ENCODE measurements around the gene CRYBG2.
"Not testable (repeated sequence)": the region's sequence is repeated elsewhere in the genome, so short reads cannot be mapped to it uniquely, and the experiment has no call there.

Gene CRYBG2, protein sequence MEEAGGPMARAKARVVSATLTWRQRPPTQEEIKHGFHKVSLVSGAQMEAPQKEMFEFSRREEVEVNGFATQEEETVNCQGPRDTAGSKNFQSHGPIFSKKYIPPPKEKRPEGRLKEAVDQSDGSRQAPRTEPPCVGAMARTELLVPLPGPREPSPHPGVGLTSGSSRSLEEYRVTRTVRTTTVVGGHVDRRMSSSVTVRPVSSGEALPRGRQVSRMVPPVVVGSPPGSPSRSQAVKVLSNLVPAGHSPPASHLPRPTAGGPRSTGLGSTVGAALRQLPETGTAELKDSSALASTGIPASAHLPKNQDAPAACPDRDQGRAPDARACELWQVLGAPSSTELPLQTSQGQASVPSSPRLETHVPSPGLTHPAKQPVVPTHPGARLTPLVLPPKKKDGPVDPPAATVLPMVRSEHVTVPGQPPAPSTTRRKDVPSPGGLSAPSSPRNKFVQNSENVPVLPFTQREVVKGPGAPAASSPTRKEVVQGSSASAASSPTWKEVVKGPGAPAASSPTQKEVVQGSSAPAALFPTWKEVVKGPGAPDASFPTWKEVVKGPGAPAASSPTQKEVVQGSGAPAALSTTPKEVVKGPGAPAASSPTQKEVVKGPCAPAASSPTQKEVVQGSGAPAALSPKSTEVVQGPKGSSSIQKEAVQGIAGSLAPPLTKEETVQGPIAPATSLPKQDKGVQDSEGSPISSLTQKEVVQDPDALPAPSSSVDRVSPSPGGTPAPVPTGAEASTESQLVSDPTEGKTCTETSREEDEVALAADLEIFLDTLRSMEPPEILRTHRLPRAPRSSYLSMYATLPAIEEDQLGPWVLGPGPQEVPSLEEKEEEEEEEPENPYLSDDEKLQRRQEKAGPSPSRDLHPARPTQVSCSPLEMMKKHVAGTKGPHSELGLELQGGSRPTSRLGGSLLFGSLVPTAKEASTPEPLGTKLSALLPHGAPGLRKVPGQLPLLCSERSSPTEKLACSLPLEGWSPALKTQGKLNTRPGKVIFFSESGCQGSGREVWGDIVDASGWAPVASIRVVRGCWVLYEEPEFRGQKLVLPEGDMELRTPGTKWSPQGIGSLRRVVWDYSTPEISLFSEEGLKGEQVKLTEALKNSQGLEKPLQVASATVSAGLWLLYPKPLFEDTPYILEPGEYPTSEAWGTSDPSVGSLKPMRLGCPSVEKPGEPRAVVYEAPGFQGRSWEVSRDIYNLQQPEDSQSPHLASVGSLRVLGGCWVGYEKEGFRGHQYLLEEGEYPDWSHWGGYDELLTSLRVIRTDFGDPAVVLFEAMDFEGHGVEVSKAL (N-terminal part only)

DNA sequence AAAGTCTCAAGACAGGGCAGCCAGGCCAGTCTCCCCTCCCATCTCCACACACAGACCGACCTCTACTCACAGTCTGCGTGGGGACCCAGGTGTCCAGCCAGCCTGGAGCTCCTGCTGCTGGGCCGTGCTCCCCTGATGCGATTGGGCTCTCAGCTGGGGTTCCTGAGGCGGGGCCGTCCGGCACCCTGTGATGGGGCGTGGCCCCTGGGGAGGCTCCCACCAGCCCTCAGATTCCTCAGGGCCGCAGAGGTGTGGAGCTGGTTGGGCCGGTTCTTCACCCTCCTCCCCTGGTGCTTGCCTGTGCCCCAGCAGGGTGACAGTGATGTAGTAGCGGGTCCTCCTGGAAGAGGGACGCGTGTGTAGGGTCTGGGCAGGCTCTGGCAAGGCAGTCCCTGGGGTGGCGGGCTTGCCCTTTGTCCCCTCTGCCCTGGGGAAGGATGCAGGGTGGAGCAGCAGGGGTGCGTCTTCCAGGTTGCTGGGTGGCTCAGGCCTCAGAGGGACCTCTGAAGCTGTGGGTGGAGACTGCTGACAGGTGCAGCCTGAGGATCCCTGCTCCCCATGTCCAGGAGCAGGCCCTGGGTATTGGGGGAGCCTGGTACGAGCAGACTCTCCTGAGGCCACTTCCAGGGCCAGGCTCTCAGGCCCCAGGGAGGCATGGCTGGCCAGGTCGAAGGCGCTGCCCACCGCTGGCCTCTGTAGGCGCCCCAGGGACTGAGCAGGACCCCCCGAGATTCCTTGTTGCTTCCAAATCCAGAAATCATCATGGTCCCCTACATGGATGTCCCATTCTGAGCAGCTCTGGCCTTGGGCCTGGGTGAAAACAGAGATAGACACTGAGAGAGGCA is at the start of gene CRYBG2:
TSS of gene CRYBG2 (minus strand) at position 155 of the 845 bp plus-strand sequence. CDS start 7,473 bp downstream, outside the sequence.
- no peak for DNase-seq

DNA sequence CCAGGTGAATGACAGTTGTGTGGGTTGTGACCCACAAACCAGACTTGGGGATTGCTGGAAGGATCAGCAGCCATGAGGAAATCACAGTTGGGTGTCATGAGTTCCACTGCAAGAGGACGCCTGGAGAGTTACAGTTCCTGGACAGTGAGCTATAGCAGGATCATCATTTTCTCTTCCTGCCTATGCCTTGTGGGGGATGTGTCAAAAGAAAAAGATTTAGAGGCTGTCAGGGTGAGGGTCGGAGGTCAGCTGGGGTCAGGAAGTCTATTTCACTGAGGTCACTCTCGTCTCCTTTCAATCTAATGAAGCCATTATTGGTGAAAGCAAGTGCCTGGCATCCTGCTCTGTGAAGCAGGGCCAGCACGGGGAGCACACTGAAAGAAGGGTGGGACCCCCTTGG is 49.7 kb upstream of the CRYBG2 start:
- no peak for DNase-seq

DNA sequence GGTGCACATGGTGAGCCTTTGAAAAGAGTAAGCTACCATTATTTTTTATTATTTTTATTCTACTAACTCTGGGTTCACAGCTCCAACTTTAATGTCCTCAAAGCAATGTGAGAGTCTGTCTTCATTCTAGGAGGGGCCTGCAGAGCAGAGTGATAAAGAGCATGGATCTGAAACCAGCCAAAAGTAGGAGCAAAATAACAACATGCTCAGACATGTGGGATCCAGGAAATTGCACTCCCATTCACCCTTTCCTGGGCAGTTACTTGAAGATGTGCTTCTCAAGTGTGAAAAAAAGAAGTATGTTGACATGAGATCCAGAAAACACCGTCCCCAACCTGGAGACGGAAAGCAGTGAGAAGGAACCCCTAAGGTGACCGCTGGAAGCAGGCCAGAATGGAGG is 48.0 kb upstream of the CRYBG2 start:
- no peak for DNase-seq

DNA sequence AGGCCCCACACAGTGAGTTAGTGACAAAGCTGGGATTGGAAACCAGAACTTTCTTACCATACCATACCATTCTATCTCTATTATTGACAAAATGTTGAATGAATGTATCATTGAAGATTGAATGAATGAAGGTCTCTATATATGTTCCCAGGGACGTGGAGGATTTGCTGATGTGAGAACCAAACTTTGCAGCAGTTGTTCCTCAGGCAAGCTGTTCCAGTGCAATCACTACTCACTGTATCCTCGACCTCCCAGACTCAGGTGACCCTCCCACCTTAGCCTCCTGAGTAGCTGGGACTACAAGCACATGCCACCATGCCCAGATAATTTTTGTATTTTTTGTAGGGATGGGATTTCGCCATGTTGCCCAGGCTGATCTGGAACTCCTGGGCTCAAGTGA is 45.1 kb upstream of the CRYBG2 start:
- no peak for DNase-seq

DNA sequence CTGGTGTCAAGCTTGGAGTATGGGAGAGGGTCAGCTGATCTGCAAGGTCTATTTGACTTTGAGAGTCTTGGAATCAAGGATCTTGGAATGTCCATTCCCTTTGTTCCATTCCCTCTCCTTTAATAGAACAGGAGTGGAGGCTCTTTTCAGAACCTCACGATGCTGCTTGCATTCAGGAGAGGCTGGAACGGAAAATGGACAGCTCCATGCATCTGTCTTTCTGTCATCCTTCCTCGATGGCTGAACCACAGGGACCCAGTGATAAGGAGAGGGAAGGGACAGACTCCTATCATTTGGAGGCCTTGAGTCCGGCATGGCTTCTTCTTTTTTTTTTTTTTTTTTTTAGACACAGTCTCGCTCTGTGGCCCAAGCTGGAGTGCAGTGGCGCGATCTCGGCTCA is 41.8 kb upstream of the CRYBG2 start:
- no peak for DNase-seq

DNA sequence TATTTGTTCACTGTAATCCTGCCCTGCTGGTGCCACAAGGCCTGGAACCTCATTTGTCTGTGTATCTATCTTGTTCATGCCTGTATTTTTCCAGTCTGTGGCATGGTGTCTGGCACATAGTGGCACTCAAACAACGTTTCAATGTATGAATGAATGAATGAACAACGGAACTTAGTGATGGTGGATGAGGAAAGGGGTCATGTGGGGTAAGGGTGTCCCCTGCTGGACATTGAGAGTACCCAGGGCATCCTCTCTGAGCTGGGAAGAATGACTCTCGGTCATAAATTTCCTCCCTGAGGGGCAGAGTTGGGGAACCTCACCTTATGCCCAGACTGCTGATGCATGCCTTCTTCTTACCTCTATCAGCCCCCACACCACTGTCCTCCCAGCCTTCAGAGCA is 37.5 kb upstream of the CRYBG2 start:
- peak; percentile 39 to 73 for DNase-seq

DNA sequence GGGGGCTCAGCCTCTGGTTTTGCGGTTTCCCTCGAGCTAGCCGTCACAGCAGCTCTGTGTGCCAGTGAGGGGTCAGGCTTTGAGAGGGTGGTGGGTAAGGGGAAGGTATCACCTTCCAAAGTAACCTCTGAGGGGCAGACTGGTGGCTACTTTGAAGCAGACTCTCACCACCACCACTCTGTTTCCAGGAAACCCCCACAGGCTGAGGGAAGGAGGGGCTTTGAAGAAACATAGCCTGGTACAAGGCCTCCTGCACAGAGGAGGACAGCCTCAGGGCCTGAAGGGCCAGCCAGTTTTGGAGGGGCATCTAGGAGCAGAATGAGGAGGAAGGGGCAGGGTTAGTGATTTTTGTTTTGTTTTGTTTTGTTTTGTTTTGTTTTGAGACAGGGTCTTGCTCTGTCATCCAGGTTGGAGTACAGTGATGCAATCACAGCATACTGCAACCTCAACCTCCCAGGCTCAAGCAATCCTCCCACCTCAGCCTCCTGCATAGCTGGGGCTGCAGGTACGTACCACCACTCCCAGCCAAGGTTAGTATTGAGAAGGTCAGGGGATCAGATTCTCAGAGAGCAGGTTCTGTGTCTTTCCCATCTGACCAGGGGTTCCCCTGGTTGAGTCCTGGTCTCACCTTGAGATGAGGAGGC is 35.8 kb upstream of the CRYBG2 start:
- no peak for DNase-seq

DNA sequence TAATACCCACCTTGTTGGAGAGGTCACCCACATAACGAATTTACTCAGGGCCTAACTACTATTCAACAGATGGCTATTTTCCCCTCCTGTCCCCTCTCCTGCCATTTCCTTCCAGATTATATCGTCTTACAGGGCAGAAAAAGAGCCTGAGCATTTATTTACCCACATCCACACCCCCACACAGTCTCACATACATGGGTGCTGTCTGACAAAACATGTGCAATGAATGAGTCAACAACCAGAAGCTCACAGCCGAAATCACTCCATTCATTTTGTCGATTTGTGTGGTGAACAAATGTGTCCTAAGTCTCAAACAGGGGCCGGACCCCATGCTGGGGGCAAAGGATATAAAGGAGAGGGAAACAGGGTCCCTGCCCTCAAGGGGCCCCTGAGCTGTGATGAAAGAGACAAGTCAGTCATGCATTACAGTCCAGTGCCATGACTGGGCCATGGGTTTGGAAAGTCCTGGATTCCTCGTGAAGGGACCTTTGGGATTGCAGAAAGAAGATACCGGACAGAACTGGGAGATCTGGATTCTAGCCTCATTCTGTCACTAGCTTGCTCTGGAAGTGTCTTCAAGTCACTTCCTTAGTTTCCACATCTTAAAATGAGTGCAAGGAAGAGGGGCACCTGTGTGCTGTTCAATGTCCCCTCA is 35.0 kb upstream of the CRYBG2 start:
- DNase-seq, result no peak

DNA sequence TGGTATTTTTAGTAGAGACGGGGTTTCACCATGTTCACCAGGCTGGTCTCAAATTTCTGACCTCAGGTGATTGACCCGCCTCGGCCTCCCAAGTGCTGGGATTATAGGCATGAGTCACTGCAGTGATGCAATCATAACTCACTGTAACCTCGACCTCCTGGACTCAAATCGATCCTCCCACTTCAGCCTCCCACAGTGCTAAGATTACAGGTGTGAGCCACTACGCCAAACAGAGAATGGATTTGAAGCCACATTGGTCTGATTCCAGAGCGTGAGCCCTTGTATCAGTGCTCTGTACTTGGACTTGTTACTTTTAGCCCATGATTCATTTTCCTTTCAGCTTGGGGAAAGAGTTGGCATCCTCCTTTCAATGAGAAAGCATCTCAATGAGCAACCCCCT is 33.5 kb upstream of the CRYBG2 start:
- no peak for DNase-seq

DNA sequence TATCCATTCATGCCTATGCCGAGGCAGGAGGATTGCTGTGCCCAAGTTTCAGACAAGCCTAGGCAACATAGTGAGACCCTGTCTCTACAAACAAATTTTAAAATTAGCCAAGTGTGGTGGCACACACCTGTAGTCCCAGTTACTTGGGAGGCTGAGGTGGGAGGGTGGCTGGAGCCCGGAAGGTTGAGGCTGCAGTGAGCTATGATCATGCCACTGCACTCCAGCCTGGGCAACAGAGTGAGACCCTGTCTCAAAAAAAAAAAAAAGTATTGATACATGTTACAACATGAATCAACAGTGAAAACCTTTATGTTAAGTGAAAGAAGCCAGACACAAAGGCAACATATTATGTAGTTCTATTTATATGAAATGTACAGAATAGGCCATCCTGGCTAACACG is 31.1 kb upstream of the CRYBG2 start:
- not testable (repeated sequence) for DNase-seq

DNA sequence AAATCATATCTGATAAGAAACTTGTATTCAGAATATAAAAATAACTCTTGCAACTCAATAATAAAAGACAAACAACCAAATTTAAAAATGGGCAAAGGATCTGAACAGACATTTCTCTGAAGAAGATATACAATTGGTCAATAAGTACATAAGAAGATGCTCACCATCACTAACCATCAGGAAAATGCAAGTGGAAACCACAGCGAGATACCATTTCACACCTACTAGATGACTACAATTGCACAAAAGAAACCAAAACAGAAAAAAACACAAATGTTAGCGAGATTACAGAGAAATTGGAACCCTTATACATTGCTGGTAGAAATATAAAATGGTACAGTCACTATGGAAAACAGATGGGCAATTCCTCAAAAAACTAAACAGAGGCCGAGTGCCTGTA is 30.1 kb upstream of the CRYBG2 start:
- peak in 1 of 2 donors; percentile 38 for DNase-seq

DNA sequence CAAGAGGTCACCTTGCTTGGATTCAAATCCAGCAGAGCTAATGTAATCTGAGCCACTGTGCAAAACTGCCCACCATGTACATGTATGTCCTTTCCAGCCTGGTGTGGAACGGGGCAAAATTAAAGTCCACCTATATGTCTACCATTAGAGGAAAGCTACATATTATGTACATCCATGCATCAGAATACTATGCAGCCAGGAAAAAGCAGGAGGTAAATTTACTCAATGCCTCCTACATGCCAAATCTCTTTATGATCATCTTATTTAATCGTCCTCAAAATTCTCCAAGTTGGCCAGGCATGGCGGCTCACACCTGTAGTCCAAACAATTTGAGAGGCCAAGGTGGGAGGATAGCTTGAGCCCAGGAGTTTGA is 24.9 kb upstream of the CRYBG2 start:
- DNase-seq, result no peak

DNA sequence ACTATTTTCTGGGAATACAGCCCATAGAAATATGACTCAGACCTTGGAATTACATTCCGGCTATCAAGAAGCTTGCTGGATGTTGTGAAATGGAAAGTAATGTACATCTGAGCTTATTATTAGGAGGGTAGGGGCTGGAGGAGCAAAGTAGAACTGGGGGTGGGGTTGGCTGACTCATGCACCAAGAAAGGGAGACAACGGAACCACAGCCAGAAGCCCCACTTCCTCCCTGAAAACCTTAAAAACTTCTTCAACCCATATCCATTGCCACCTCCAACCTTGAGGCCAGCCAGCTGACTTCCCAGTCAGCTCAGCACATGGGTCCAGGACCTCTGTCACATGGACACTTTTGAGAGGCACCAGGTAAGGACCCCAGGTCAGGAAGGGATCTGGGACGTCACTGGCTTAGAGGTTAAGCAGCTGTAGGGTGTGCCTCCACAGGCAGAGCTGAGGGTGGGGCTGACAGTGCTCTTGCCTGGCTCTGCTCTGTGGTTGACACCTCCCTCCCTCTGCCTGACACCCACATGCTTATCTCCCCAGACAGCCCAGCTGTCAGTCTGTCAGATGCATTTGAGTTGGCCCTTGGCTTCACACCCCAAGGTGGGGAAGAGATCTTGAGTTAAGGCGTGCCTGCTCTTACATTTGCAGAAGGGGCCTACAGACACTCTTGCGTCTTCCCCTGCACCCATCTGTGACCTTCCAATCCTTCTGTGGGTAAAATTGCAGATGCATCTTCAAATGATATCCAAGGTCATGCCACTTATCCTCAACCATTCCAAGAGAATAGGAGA is 24.4 kb upstream of the CRYBG2 start:
- DNase-seq, result peak; percentile 79 to 87

DNA sequence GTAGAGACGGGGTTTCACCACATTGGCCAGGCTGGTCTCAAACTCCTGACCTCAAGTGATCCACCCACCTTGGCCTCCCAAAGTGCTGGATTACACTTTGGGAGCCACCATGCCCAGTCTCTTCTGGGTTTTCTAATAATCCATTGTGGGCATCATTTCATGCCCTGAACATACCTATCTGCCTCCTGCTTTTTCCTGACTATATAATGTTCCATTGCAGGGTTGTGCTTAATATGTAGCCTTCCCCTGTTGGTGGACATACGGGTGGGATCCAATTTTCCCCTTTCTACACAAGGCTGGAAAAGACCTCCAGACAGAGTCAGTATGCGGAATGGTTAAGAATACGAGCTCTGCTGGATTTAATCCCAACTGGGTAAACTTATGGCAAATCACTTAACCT is 22.1 kb upstream of the CRYBG2 start:
- no peak for DNase-seq

DNA sequence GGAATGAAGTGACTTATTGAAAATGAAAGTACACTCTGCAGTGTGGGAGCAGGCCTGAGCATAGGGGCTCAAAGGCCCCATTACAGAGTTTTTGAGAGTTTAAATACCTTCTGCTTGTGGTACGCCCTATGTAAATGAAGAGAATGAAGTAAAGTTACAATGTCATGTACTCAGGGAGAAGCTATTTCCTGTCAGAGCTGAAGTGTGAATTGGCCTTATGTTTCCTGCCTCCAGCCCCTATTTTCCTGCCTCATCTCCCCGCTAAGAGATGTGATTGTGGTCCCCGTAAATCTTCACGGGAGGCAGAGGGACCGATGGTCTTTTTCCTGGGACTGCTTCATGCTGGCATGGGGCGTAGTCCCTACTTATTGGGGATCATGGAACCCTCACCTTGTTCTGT is 21.2 kb upstream of the CRYBG2 start:
- DNase-seq, result peak in 1 of 2 donors; percentile 30

DNA sequence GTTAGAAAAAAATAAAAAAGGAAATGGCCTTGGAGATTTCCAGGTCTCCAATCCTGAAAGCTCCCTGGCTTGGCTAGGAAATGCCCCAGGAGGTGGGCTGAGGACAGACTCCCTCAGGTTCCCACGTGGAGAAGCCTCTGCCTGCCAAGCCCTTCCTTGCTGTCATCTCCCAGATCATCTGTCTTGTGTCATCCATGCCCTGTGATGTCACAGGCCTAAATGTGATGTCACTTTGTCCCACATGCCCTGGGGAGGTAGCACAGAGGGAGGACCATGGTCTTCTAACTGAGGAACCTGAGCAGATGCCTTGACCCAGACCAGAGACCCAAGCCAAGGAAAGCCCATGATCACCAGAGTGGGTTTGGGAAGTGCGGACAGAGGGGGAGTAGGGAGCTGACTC is 20.4 kb upstream of the CRYBG2 start:
- DNase-seq, result not testable (repeated sequence)

DNA sequence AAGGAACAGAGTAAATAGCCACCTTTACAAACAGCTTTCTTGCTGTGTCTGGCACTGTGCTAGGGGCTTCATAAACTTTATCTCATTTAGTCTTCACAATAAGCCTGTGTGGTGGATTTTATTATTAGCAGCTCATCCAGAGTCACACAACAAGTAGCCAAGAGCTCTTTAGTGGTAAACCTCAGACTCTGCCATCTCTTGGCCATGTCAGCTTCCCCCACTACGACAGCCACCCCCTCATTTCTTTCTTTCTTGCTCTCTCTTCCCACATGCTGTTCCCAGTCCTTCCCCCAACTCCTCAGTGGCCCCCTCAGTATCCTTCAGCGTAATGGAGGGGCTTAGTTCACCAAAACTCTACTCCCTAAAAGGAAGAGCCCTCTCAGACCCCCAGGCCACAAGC is 19.9 kb upstream of the CRYBG2 start:
- no peak for DNase-seq

DNA sequence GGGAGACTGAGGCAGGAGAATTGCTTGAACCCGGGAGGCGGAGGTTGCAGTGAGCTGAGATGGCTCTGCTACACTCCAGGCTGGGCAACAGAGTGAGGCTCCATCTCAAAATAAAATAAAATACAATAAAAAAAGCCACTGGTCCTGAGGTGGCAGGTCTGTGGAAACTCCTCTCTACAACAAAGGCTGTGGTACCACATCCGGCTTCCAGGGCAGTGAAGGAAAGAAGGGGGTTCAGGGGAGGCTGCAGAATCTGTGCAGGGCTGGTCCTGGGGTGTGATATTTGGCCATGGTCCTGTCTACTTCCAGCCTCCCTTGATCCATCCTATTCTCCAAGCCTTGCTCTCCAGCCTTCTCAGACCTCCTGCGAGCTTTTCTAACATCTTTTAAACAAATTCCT is 19.4 kb upstream of the CRYBG2 start:
- DNase-seq, result peak; percentile 9 to 59

DNA sequence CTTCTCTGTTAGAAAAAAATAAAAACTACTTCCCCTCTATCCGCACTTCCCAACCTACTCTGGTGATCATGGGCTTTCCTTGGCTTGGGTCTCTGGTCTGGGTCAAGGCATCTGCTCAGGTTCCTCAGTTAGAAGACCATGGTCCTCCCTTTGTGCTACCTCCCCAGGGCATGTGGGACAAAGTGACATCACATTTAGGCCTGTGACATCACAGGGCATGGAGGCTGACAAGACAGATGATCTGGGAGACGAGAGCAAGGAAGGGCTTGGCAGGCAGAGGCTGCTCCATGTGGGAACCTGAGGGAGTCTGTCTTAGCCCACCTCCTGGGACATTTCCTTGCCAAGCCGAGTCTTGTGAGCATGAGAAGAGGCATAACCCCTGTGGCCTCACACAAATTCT is 18.7 kb upstream of the CRYBG2 start, which contains the start of gene ZNF683:
TSS of gene ZNF683 (minus strand) at position 140 of the 400 bp plus-strand sequence. CDS start 4,179 bp downstream, outside the sequence.
- DNase-seq, result not testable (repeated sequence)

DNA sequence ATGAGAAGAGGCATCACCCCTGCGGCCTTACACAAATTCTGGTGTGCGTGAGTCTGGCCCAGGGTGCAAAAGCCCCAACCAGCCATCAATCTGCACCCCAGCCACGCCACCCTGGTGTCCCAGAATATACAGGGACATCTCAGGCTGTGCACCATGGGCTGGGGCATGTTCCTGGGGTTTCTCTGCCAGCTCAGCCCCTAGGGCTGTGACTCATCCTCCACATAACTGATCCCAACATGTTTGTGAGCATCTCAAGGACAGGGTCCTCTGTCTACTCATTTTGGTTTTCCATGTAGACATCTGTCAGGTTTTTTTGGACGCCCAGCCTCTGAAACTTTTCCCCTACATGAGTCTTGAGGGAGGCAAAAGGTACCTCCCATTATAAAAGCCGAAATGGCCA is 18.1 kb upstream of the CRYBG2 start:
- no peak for DNase-seq
